Neuron (in vitro differentiated cells): ENCODE data around the gene GFM1.

Source experiments
- H2AFZ ChIP-seq: one replicate; pipeline ENCODE4 v1.6.1; 2013; ENCODE audit warnings: low read depth, mild to moderate bottlenecking, inconsistent platforms, low read length, moderate library complexity
- H3K27me3 ChIP-seq: one replicate; pipeline ENCODE4 v1.6.1; 2013; ENCODE audit warnings: low read length; ENCODE audit not compliant: insufficient read depth
- H3K36me3 ChIP-seq: one replicate; pipeline ENCODE4 v1.6.1; 2013; ENCODE audit warnings: low read length; ENCODE audit not compliant: insufficient read depth
- H3K4me1 ChIP-seq: one replicate; pipeline ENCODE4 v1.6.1; 2013; ENCODE audit warnings: low read length; ENCODE audit not compliant: insufficient read depth
- H3K4me3 ChIP-seq: 2 replicates; pipeline ENCODE4 v1.5.1; 2013; ENCODE audit warnings: mild to moderate bottlenecking, low read length, moderate library complexity
- H3K9me3 ChIP-seq: one replicate; pipeline ENCODE4 v1.6.1; 2013; ENCODE audit warnings: low read length

The GFM1 gene

GRCh38 chr3:158722108-158722507 is 77.8 kb downstream of the GFM1 start:
- Histone ChIP-seq H3K27me3 (no peaks in the 10 kb centered on the region), H2AFZ (no peak overlapping the region), H3K36me3 (no peaks in the 10 kb centered on the region), H3K4me3 (no peak overlapping the region), H3K9me3 (no peaks in the 10 kb centered on the region), H3K4me1 (no peaks in the 10 kb centered on the region)

- H3K4me1 ChIP-seq: no peaks in the 10 kb centered on the region
- no peak overlapping the region for H3K4me3 ChIP-seq
- H3K9me3 ChIP-seq: no peaks in the 10 kb centered on the region
- no peaks in the 10 kb centered on the region for H3K36me3 ChIP-seq
- H3K27me3 ChIP-seq: no peaks in the 10 kb centered on the region
- H2AFZ ChIP-seq: no peak overlapping the region
These were observed 79.7 kb downstream of the GFM1 start for GRCh38 chr3:158723991-158724390.

GRCh38 chr3:158725348-158726011 is 81.2 kb downstream of the GFM1 start:
- Histone ChIP-seq H2AFZ (no peak overlapping the region), H3K4me3 (no peak overlapping the region), H3K9me3 (no peaks in the 10 kb centered on the region), H3K27me3 (no peaks in the 10 kb centered on the region), H3K4me1 (no peaks in the 10 kb centered on the region), H3K36me3 (no peaks in the 10 kb centered on the region)

- no peaks in the 10 kb centered on the region for H3K4me1 ChIP-seq
- no peaks in the 10 kb centered on the region for H3K36me3 ChIP-seq
- no peaks in the 10 kb centered on the region for H3K27me3 ChIP-seq
- H3K4me3 ChIP-seq: no peak overlapping the region
- no peak overlapping the region for H2AFZ ChIP-seq
- no peaks in the 10 kb centered on the region for H3K9me3 ChIP-seq
These were observed 83.1 kb downstream of the GFM1 start for GRCh38 chr3:158727206-158728060.

- Histone ChIP-seq H3K9me3 (no peaks in the 10 kb centered on the region), H3K36me3 (no peaks in the 10 kb centered on the region), H3K27me3 (no peaks in the 10 kb centered on the region), H2AFZ (no peak overlapping the region), H3K4me1 (no peaks in the 10 kb centered on the region), H3K4me3 (no peak overlapping the region)
These were observed 83.7 kb downstream of the GFM1 start for GRCh38 chr3:158728061-158728377.

GRCh38 chr3:158728851-158729250 is 84.5 kb downstream of the GFM1 start:
- no peaks in the 10 kb centered on the region for H3K27me3 ChIP-seq
- no peaks in the 10 kb centered on the region for H3K4me1 ChIP-seq
- H3K9me3 ChIP-seq: no peaks in the 10 kb centered on the region
- no peaks in the 10 kb centered on the region for H3K36me3 ChIP-seq
- no peak overlapping the region for H3K4me3 ChIP-seq
- no peak overlapping the region for H2AFZ ChIP-seq

GRCh38 chr3:158731486-158731885 is 87.2 kb downstream of the GFM1 start:
- Histone ChIP-seq H3K4me1 (no peaks in the 10 kb centered on the region), H3K4me3 (no peak overlapping the region), H3K9me3 (no peaks in the 10 kb centered on the region), H3K27me3 (no peaks in the 10 kb centered on the region), H2AFZ (no peak overlapping the region), H3K36me3 (no peaks in the 10 kb centered on the region)

- no peak within 1 kb of the TSS for H3K4me3 ChIP-seq
- no peaks in the 10 kb centered on the region for H3K36me3 ChIP-seq
- H3K27me3 ChIP-seq: no peaks in the 10 kb centered on the region
- H3K9me3 ChIP-seq: no peaks in the 10 kb centered on the region
- no peak within 1 kb of the TSS for H2AFZ ChIP-seq
- no peaks in the 10 kb centered on the region for H3K4me1 ChIP-seq
These were observed 87.9 kb downstream of the GFM1 start, which contains the start of gene RARRES1 for GRCh38 chr3:158731938-158732855. RARRES1 (minus strand) TSS chr3:158732457; CDS start chr3:158732415, 42 bp downstream.

GRCh38 chr3:158732856-158733200 is 88.5 kb downstream of the GFM1 start:
- H3K4me3 ChIP-seq: no peak overlapping the region
- H2AFZ ChIP-seq: no peak overlapping the region
- H3K36me3 ChIP-seq: no peaks in the 10 kb centered on the region
- no peaks in the 10 kb centered on the region for H3K9me3 ChIP-seq
- no peaks in the 10 kb centered on the region for H3K27me3 ChIP-seq
- H3K4me1 ChIP-seq: no peaks in the 10 kb centered on the region

GRCh38 chr3:158733656-158734055 is 89.3 kb downstream of the GFM1 start:
- no peaks in the 10 kb centered on the region for H3K27me3 ChIP-seq
- H3K36me3 ChIP-seq: no peaks in the 10 kb centered on the region
- H3K4me1 ChIP-seq: no peaks in the 10 kb centered on the region
- no peak overlapping the region for H3K4me3 ChIP-seq
- H2AFZ ChIP-seq: no peak overlapping the region
- no peaks in the 10 kb centered on the region for H3K9me3 ChIP-seq

- Histone ChIP-seq H2AFZ (no peak overlapping the region), H3K36me3 (no peaks in the 10 kb centered on the region), H3K4me1 (no peaks in the 10 kb centered on the region), H3K4me3 (no peak overlapping the region), H3K27me3 (no peaks in the 10 kb centered on the region), H3K9me3 (no peaks in the 10 kb centered on the region)
These were observed 91.1 kb downstream of the GFM1 start for GRCh38 chr3:158735296-158736033.

GRCh38 chr3:158737410-158737809 is 93.1 kb downstream of the GFM1 start:
- Histone ChIP-seq H3K4me1 (no peaks in the 10 kb centered on the region), H3K9me3 (no peaks in the 10 kb centered on the region), H3K4me3 (no peak overlapping the region), H3K27me3 (no peaks in the 10 kb centered on the region), H2AFZ (no peak overlapping the region), H3K36me3 (no peaks in the 10 kb centered on the region)
